ENCODE results near the gene RHOC.

The RHOC gene

DNA sequence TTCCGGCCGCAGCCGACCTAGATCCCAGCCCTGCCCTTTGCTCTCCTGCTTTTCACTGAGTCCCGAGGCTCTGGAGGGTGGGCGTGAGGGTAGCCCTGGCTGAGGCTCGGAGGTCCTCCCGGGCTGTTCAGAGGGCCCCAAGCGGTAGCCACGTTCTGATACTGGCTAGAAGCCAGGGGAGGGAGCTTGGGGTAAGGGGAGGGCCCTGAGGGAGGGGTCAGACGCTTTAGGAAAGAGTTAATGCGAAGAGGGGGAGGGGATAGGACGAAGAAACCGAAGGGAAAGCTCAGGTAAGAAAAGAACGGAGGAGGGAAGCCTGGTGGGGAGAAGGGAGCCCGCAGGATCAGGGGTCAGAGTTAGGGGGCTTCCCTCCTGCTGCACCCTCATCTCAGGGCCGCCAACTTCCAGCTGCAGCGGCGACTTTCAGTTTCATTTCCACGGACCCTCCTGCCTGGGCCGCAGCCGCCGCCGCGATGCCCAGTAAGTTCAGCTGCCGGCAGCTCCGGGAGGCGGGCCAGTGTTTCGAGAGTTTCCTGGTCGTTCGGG, 32.4 kb downstream of the RHOC start, which contains the start of gene MOV10:
MOV10 (plus strand) TSS at position 220 of the 546 bp plus-strand sequence; CDS start at position 474, 254 bp downstream.
- Histone ChIP-seq H3K9me3 (no peaks in the 10 kb centered on the region), H3K36me3 (peaks cover 37% of the 10 kb centered on the region), H3K27ac (peak within 1 kb of the TSS; percentile 72), H3K4me1 (ENCODE audit: control insufficient read depth in 1 of 2, insufficient read depth in 1 of 2, low read depth in 1 of 2, low read length in 1 of 2) (peaks cover 18 to 21% of the 10 kb centered on the region in 2 experiments), H3K4me3 (ENCODE audit: low read depth in 1 of 2, low read length in 1 of 2) (peak within 1 kb of the TSS; percentile 75 to 85), H3K27me3 (peaks cover 23% of the 10 kb centered on the region)
- TF ChIP-seq, protein P1, sequence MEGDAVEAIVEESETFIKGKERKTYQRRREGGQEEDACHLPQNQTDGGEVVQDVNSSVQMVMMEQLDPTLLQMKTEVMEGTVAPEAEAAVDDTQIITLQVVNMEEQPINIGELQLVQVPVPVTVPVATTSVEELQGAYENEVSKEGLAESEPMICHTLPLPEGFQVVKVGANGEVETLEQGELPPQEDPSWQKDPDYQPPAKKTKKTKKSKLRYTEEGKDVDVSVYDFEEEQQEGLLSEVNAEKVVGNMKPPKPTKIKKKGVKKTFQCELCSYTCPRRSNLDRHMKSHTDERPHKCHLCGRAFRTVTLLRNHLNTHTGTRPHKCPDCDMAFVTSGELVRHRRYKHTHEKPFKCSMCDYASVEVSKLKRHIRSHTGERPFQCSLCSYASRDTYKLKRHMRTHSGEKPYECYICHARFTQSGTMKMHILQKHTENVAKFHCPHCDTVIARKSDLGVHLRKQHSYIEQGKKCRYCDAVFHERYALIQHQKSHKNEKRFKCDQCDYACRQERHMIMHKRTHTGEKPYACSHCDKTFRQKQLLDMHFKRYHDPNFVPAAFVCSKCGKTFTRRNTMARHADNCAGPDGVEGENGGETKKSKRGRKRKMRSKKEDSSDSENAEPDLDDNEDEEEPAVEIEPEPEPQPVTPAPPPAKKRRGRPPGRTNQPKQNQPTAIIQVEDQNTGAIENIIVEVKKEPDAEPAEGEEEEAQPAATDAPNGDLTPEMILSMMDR (IDR thresholded peaks at IDR 0.05), result no peak

DNA sequence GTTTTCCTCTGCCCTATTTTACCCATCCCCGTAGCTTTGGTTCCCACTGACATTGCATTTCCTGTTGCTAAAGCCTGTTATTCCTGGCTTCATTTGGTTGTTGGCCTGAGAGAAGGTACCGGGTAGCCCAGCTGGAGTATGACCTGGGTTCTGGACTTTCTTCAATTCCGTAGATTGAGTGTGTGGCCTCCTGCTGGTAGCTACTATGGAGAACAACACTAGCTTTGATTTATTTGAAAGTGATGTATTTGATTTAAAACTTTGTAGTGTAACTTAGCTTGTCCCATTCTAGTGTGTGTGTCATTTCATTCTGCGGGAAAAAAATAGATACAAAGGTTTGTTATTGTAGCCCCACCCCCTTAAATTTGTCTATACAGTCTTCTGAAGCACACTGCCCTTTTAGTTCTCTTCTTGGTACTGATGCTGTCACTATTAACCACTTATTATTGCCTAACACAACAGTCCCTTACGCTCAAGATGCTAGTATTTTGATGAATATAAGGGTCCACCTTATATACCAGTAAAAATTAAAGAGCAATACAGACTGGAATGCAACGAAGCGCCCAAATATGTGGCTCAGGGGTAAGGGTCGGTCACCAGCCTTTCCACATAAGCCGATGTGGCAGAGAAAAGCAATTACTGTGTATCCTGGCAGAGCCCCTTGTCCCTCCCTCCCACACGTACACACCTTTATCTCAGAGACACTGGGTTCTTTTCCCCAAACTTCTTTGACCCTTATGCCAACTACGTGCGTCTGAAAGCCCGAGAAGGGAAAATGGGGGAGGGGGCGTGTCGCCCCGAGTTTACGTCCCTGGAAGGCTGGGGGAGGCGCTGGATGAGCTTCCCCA, 33.1 kb downstream of the RHOC start:
- TF ChIP-seq, protein P1 (IDR thresholded peaks at IDR 0.05), result no peak
- Histone ChIP-seq H3K4me1 (ENCODE audit: control insufficient read depth in 1 of 2, insufficient read depth in 1 of 2, low read depth in 1 of 2, low read length in 1 of 2) (peaks cover 21% of the 10 kb centered on the region in 2 experiments), H3K27me3 (peaks cover 23% of the 10 kb centered on the region), H3K36me3 (peaks cover 44% of the 10 kb centered on the region), H3K9me3 (no peaks in the 10 kb centered on the region), H3K27ac (peak overlapping the region; percentile 72), H3K4me3 (ENCODE audit: low read depth in 1 of 2, low read length in 1 of 2) (peak overlapping the region; percentile 75 to 85)

GRCh38 chr1:112672842-112673241, 34.1 kb downstream of the RHOC start:
- no peaks in the 10 kb centered on the region for H3K9me3 ChIP-seq
- peaks cover 21 to 26% of the 10 kb centered on the region in 2 experiments for H3K4me1 ChIP-seq (ENCODE audit: control insufficient read depth in 1 of 2, insufficient read depth in 1 of 2, low read depth in 1 of 2, low read length in 1 of 2)
- peaks cover 54% of the 10 kb centered on the region for H3K36me3 ChIP-seq
- H3K27me3 ChIP-seq, result peaks cover 23% of the 10 kb centered on the region
- peak overlapping the region; percentile 72 for H3K27ac ChIP-seq
- TF ChIP-seq, protein P1 (IDR thresholded peaks at IDR 0.05), result no peak
- H3K4me3 ChIP-seq (ENCODE audit: low read depth in 1 of 2, low read length in 1 of 2), result no peak overlapping the region

- TF ChIP-seq, protein P1 (IDR thresholded peaks at IDR 0.05), result no peak
- Histone ChIP-seq H3K4me1 (ENCODE audit: control insufficient read depth in 1 of 2, insufficient read depth in 1 of 2, low read depth in 1 of 2, low read length in 1 of 2) (peaks cover 21 to 26% of the 10 kb centered on the region in 2 experiments), H3K4me3 (ENCODE audit: low read depth in 1 of 2, low read length in 1 of 2) (no peak overlapping the region), H3K27ac (peak overlapping the region; percentile 72), H3K27me3 (peaks cover 15% of the 10 kb centered on the region), H3K9me3 (no peaks in the 10 kb centered on the region), H3K36me3 (peaks cover 62% of the 10 kb centered on the region)
These were observed 34.9 kb downstream of the RHOC start for GRCh38 chr1:112672009-112672408.

GRCh38 chr1:112666946-112667345, 40.0 kb downstream of the RHOC start:
- TF ChIP-seq, protein P1 (IDR thresholded peaks at IDR 0.05), result no peak
- Histone ChIP-seq H3K9me3 (no peaks in the 10 kb centered on the region), H3K27me3 (no peaks in the 10 kb centered on the region), H3K4me3 (ENCODE audit: low read depth in 1 of 2, low read length in 1 of 2) (no peak overlapping the region), H3K27ac (peak overlapping the region; percentile 3), H3K36me3 (peaks cover 100% of the 10 kb centered on the region), H3K4me1 (ENCODE audit: control insufficient read depth in 1 of 2, insufficient read depth in 1 of 2, low read depth in 1 of 2, low read length in 1 of 2) (peaks cover 0 to 7% of the 10 kb centered on the region in 2 experiments)
